ENCODE data around the gene C1orf210. TPM values are rescaled to one million over a fixed set of nuclear protein-coding genes. Genes with fewer than 3 reads are reported as not detected.

The C1orf210 gene
- total RNA-seq, 1 experiment from 2014 or later: 5.9 TPM

DNA sequence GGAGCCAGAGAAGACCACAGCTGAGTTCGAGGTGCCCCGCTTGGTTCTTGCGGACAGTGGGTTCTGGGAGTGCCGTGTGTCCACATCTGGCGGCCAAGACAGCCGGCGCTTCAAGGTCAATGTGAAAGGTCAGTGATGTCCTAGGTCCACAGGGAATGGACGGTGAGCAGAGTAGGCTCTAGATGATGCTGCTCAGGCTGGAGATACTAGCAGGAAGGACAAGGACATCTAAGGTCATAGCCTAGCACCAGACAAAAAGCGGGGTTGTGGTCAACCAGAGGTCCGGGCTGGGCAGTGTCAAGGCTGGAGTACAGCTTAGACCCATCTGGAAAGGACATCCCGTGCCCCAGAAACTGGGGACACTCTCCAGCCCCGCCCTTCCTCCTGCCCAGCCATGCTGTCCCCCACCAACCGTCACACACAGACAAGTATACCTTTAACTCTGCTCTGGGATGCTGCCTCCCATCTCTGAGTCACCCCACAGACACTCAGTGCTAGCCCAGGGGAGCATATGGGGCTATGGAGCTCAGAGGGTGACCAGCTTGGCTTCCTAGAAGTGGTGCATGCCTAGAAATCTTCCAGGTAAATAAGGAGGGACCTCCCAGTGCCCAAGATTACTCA, 24.1 kb upstream of the C1orf210 start:
- no CpG with 5 or more reads among the region's 13 CpGs for WGBS (ENCODE audit: extremely low coverage, insufficient read length, low lambda C conversion rate)
- peaks cover under 1 to 4% of the 10 kb centered on the region in 2 experiments; a peak in 3 of 4 replicates for H3K4me1 Mint-ChIP-seq
- Histone ChIP-seq H3K18ac (ENCODE audit: insufficient read length, low read depth, low read length) (no peak overlapping the region), H2BK15ac (ENCODE audit: low read depth, low read length) (no peak overlapping the region), H4K5ac (ENCODE audit: insufficient read length, low read depth, low read length) (no peak overlapping the region), H3K23ac (ENCODE audit: insufficient read length, low read depth, low read length) (no peak overlapping the region), H2BK12ac (ENCODE audit: insufficient read length, low read depth, low read length) (no peak overlapping the region), H3K4ac (ENCODE audit: low read depth, low read length) (no peak overlapping the region), H2BK20ac (ENCODE audit: low read depth, low read length, poor library complexity, severe bottlenecking) (no peak overlapping the region), H3T11ph (ENCODE audit: low read length) (no peak overlapping the region), H3K56ac (ENCODE audit: insufficient read length, low read depth, low read length) (no peak overlapping the region), H4K91ac (ENCODE audit: insufficient read length, low read depth, low read length) (no peak overlapping the region), H3K27me3 (ENCODE audit: insufficient read depth, low read length) (no peaks in the 10 kb centered on the region), H3K23me2 (ENCODE audit: insufficient read length, low read depth, low read length, poor library complexity, severe bottlenecking) (no peaks in the 10 kb centered on the region), H3K4me1 (ENCODE audit: insufficient read depth, low read length) (no peaks in the 10 kb centered on the region), H3K9ac (ENCODE audit: extremely low read depth, insufficient read length, low read length) (no peak overlapping the region), H2BK120ac (ENCODE audit: low read depth, low read length, poor library complexity, severe bottlenecking) (no peak overlapping the region), H3K79me2 (ENCODE audit: insufficient read depth, low read length) (no peaks in the 10 kb centered on the region), H3K79me1 (ENCODE audit: insufficient read depth, low read depth, low read length, poor library complexity, severe bottlenecking) (no peaks in the 10 kb centered on the region), H4K20me1 (ENCODE audit: control insufficient read depth, insufficient read depth, insufficient read length) (no peaks in the 10 kb centered on the region), H2AFZ (ENCODE audit: low read length) (no peak overlapping the region), H4K8ac (replicated peaks; ENCODE audit: insufficient read length, low read depth, low read length) (no peak overlapping the region), H3K14ac (ENCODE audit: insufficient read depth, low read length) (no peak overlapping the region; the same call in 1 of the 2 replicates), H2AK5ac (ENCODE audit: insufficient read length, low read length) (no peak overlapping the region), H2BK5ac (ENCODE audit: insufficient read length, low read length) (no peak overlapping the region), H3K27ac (ENCODE audit: insufficient read length, low read depth, low read length) (no peak overlapping the region), H3K4me2 (ENCODE audit: insufficient read depth, insufficient read length, low read length) (no peak overlapping the region), H3K9me3 (ENCODE audit: control insufficient read depth, low read depth, low read length) (no peaks in the 10 kb centered on the region)
- TF ChIP-seq, protein P1, sequence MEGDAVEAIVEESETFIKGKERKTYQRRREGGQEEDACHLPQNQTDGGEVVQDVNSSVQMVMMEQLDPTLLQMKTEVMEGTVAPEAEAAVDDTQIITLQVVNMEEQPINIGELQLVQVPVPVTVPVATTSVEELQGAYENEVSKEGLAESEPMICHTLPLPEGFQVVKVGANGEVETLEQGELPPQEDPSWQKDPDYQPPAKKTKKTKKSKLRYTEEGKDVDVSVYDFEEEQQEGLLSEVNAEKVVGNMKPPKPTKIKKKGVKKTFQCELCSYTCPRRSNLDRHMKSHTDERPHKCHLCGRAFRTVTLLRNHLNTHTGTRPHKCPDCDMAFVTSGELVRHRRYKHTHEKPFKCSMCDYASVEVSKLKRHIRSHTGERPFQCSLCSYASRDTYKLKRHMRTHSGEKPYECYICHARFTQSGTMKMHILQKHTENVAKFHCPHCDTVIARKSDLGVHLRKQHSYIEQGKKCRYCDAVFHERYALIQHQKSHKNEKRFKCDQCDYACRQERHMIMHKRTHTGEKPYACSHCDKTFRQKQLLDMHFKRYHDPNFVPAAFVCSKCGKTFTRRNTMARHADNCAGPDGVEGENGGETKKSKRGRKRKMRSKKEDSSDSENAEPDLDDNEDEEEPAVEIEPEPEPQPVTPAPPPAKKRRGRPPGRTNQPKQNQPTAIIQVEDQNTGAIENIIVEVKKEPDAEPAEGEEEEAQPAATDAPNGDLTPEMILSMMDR (conservative IDR thresholded peaks at IDR 0.05): no peak
- no peaks in the 10 kb centered on the region; a peak in 1 of 7 replicates for H3K36me3 Mint-ChIP-seq (ENCODE audit: insufficient read depth in 1 of 3, low read depth in 3 of 3)
- no peak overlapping the region for H3K4me3 Mint-ChIP-seq
- no peak overlapping the region for H3K27ac Mint-ChIP-seq
- no peak for DNase-seq
- H3K9me3 Mint-ChIP-seq: no peaks in the 10 kb centered on the region
- H3K27me3 Mint-ChIP-seq (ENCODE audit: low read depth): peaks cover 16% of the 10 kb centered on the region

All from H9 (cell line).